ENCODE measurements around the gene MGRN1.
"Not testable (repeated sequence)": the region's sequence is repeated elsewhere in the genome, so short reads cannot be mapped to it uniquely, and the experiment has no call there.

MGRN1 gene

DNA sequence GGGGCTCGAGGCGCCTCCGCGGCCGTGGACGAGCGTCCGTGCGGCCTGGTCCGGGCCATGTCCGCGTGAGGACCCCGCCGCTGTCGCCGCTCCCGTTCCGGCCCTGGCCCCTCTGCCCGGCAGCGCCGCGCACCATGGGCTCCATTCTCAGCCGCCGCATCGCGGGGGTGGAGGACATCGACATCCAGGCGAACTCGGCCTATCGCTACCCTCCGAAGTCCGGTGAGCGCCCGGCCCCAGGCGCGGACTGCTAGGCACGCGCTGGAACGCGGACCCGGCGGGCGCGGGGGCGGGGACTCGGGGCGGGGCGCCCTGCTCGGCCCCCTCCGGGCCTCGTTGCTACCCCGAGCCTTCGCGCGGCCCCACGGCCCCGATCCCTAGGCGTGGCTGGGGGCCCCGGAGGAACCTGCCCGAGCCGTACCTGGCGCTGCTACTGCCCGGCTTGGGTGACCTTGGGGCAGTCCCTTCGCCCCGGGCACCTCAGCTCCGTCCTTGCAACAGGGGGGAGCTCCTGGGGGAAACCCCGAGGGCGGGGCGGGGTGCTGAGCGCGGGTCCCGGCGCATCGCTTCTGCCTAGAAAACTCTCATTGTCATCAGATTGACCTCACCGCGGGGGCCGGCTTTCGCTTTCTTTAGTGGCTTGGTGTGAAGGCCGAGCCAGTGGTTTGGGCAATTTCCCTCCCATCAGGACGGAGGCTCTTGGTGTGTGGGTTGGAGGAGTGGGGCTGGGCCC lies 367 bp downstream of the MGRN1 start:
- no peak for DNase-seq (ENCODE audit: low spot score)

DNA sequence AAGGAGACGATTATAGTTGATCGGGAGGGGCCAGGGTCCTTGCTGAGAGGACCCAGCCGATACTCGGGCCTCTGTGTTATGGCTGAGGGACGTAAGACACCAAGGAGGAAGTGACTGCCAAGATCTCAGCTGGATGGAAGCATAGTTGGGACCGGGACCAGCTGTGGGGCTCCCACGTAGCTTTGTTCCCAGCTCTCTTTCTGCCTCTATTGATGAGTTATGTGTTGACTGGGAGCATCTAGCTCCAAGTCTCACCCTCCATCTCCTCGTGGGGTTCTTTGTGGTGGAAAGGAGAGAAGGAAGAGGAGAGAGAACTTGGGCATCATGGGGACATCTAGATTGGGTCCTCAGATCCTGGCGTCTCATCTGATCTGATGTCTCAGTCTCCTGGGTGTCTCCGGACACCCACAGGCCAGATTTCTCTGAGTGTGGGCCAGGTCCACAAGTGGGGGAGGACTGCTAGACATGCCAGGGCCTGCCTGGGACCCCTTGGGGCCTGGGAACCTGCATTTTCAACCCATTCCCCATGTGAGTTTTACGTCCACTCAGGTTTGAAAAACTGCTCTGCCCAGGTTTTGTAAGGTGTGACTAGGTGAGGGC lies 1.0 kb downstream of the MGRN1 start:
- DNase-seq (ENCODE audit: low spot score): no peak

DNA sequence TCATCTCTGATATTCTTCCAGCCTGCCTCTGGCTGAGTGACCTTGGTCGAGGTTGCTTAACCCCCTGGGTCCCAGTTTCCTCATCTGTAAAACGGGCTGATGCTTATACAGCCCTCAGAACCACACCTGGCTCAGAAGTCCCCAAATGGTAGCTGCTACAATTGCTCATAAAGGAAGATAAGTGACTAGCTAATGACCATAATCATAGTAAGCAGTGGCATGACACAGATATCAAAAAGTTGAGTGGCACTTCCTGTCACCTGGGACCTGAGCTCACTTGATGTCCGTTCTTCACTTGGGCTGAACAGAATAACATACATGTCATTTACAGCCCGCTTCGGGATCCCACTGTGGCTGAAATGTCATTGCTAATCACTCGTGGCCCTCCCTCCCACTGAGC lies 1.8 kb downstream of the MGRN1 start:
- no peak for DNase-seq (ENCODE audit: low spot score)

DNA sequence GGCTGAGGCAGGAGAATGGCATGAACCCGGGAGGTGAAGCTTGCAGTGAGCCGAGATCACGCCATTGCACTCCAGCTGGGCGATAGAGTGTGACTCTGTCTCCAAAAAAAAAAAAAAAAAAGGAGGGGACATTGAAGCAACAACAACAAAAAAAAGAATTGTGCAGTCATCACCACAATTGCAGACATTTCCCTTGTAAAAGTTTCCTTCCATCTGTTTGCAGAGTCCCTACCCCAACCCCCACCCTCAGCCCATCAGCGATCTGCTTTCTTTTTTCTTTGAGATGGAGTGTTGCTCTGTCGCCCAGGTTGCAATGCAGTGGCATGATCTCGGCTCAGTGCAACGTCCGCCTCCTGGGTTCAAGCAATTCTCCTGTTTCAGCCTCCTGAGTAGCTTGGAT lies 3.7 kb downstream of the MGRN1 start:
- DNase-seq (ENCODE audit: low spot score): no peak

DNA sequence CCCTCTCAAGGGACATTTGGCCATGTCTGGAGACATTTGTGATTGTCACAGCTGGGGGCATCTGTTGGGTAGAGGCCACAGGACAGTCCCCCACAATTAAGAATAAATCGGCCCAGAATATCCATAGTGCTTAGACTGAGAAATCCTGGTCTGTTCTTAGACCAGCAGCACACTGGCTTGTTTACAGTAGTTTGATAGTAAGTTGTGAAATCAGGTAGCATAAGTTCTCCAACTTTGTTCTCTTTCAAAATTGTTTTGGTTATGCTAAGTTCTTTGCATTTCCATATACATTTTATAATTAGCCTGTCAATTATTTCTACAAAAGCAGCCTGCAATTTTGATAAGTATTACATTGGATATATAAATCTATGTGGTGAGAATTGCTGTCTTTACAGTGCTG lies 6.8 kb downstream of the MGRN1 start:
- no peak for DNase-seq (ENCODE audit: low spot score)

DNA sequence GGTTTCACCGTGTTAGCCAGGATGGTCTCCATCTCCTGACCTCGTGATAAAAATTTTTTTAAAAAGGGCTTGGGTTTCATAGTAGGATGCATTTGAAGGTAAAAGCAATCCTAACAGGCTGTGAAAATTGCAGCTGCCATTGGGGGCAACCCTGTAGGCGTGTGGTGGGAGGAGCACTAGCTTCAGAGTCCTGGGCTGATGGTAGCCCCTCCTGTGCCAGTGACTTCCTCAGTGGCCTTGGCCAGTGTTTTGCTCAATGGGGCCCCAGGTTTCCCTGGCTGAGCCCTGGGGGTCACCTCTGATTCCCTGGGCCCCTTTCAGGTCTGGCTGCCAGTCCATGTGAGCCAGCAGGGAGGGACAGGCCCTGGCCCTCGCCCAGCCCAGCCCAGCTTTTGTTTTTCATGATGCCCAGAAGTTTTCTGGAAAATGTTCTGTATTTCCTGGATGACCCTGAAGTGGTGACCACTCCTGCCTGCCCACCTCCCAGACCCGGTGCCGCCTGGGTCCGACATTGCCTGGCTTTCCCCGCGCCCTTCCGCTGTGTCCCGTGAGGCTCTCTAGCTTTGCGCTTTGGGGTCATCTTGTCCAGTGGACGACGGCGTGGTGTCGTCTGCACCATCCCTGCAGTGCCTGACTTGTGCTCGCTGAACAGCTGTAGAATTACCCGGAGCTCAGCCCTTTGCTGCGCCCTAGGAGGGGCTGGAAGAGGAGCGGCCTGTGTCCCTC lies 9.4 kb downstream of the MGRN1 start:
- no peak for DNase-seq (ENCODE audit: low spot score)

DNA sequence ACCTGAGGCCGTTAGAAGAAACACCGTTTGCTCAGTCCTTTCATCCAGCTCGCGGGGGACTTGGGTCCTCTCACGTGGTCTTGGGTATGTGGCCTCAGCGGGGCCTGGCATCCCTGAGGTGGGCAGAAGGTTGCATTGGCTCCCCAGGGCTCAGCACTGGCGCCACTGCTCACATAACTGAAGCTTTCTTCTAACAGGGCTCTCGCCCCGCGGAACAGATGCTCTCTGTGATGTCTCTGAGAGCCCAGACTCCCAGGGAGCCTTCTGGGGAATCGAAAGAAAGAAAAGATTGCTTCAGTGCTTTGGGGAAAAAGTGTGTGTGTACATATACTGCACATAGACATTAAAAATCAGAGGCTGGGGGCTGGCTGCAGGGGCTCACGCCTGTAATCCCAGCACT lies 10.1 kb downstream of the MGRN1 start:
- no peak for DNase-seq (ENCODE audit: low spot score)

DNA sequence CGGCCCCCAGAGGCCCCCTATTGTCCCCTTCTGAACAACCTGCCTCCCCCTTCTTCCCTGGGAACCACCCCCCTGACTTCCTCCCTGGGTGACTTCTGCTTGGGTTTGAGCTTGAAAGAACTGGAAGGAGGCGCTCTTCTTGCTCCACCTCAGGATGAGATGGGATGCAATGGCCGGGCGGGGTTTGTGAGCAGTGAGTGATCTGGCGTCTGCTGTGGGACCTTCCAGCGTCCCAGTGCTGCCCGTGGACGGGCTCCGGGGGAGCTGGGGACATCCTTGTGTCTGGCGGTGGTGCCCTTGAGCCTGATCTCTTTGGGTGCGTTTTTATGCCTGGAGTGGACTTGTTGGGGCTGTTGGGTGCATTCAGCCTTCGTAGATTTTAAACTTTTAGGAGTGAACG lies 11.6 kb downstream of the MGRN1 start:
- no peak for DNase-seq (ENCODE audit: low spot score)

DNA sequence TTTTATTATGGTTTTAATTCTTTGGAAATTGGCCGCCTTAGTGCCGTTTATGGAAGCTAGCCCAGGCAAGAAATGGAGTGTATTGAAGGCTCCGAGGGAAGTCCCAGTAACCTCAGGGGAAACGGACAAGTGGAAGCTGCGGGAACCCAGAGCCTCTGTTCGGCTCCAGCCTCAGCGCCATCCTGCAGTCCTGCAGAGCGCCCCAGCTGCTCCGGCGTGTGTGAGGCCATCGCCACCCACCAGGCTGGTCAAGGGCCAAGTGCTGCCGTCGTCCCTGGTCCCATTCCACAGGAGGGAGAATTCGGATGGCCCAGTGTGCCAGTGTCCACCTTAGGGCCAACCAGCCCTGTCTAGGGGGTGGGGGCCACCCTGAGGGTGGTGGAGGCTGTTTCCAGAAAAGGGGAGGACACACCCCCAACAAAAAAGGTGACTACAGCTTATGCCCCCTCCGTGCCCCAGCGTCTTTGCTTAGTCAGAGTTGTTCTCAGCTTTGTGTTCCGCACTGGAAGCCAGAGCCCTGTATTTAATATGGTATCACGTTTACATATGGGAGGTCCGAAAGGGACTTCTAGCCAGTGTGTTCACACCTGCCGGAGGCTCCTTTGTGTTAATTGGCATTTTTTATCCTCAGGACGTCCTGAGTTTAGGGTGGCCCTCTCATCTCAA lies 13.0 kb downstream of the MGRN1 start:
- no peak for DNase-seq (ENCODE audit: low spot score)

DNA sequence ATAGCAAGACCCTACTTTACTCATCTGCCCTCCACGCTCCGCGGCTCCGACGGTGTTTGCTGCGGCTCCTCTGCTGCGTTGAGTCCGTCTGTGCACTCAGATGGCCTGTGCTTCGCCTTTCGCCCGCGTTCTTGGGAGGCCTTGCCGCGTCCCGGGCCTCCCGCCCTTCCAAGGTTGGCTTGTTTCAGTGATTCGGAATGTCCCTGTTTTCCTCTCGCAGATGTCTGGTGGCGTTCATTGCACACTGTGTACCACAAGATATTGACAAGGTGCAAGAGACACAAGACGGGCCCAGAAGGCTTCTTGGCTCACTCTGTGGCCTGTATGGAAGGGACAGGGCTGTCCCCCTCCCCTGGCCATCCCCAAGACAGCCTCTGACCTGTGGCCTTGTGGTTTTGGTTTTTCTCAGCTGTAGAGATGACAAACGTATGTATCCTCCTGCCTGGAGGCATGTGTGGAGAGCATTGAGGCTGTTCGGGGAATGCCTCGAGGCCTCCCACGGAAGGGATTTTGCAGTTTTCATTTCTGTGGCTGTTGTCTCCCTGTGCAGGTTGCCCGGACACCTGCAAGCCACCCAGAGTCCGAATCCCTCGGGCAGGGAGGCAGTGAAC lies 15.4 kb downstream of the MGRN1 start:
- no peak for DNase-seq (ENCODE audit: low spot score)

DNA sequence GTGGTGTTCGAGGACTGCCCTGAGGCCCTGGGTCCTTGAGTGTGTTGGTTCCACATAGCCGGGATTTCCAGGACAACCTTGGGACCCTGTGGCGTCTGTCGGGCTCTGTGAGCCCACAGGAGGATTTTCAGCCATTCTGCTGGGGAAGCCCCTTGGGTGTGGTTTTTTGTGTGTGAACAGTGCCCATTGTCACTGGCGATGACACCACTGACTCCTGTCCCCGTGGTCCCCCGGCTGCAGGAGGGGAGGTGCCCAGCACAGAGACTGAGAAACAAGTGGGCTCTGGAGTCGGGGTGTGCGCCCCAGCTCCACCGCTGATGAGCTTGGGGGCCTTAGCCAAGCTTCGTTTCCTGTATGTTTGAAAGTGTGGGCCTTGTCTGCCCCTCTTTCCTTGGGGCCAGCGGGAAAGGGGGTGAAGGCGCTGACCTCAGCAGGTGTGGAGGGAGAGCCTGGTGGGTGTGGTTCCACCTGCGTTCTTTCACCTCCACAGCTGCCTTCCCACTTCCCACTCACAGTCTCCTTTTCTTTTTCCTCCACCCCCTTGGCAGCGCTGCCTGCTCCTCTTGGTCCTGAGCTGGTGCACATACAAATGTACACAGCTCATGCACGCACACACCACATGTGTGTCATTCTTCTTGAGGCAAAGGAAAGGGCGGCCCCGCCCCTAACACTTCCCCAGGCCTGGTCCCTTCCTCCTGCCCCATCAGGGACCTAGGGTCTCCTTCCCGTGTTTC lies 16.1 kb downstream of the MGRN1 start:
- DNase-seq (ENCODE audit: low spot score): no peak

DNA sequence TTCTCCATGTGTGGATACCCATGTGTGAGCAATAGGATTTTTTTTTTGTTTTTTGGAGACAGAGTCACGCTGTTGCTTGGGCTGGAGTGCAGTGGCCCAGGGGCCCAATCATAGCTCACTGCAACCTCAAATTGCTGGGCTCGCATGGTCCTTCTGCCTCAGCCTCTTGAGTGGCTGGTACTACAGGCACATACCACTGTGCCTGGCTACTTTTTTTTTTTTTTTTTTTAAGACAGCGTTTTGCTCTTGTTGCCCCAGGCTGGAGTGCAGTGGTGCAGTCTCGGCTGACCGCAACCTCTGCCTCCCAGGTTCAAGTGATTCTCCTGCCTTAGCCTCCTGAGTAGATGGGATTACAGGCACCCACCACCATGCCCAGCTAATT lies 16.7 kb downstream of the MGRN1 start:
- no peak for DNase-seq (ENCODE audit: low spot score)

DNA sequence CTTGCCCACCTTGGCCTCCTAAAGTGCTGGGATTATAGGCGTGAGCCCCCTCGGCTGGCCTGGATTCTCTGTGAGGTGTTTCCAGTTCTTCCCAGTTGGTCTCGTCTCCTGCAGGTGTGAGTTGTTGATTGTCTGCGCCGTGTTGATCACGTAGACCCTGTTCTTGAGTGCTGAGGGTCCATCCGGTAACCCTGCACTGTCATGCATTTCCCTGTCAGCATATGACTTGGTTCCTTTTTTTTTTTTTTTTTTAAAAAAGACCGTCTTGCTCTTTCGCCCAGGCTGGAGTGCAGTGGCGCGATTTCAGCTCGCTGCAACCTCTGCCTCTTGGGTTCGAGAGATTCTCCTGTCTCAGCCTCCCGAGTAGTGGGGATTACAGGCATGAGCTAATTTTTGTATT lies 17.3 kb downstream of the MGRN1 start:
- no peak for DNase-seq (ENCODE audit: low spot score)

DNA sequence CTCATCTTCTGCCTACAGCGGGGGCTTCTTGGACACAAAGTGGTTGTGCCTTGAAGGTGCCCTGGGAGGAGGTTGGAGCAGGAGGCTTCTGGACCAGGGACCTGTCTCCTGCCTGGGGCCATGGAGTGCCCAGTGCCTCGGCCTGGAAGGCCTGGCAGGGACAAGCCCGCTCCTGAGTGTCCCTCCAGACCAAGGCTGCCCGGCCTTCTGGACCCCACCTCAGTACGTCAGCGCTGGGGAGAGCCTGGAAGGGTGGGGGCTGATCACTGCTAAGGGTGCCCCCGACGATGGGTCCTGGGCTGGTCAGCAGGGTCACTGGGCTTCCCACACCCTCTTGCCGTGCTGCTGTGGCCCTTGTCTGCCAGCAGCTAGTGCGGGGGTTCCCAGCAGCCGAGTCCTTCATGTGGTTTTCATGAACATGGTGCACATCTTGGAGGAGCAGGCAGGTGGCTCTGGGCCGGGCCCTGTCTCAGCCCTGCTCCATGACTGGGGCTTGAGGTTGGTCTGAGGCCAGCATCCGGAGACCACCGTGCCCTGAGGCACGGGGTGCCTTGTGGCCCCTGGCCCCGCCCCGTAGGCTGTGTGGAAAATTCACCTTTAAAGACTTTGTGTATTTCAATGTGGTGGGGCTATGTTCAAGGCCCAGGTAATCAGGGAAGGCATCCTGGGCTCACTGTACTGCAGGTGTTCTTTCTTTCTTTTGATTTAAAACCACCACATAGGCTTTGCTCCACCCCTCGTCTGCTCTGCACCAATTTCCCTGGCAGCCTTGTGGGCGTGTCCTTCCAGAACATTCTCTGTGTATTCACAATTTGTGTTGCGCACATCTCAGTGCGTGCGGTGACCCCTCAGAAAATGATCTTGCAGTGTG lies 22.4 kb downstream of the MGRN1 start:
- no peak for DNase-seq (ENCODE audit: low spot score)

DNA sequence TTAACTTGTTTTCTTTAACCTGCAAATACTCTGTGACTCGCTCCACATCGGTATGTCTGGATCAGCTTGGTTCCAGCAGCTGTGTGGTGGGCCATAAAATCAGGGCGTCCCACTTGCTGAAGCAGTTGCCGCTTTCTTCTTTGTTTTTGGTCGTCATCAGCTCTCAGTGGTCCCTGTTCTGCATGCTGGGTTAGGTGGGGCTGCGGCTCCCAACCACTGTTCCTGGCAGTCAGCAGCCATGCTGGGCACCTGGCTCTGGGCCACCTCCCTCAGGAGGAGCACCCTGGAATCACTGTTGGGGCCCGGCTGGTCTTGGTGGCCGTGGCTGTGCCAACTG lies 23.0 kb downstream of the MGRN1 start:
- no peak for DNase-seq (ENCODE audit: low spot score)

DNA sequence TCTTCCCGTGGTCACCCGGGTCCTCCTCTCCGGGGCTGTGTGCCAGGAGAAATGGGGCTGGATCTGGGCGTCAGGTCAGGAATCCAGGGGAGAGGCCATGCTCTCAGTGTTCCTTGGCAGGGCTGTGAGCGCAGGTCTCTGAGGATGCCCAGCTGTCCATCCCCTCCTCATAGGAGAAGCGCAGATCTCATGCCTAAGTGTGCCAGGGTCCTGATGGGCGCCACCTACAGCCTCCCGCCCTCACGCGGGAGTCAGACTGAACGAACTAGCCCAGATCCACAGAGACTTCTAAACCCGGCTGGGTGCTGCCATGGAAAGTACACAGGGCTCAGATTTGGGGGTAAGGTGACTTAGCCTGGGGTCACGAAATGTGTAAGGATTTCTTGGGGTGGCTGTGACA lies 24.3 kb downstream of the MGRN1 start:
- DNase-seq (ENCODE audit: low spot score): no peak

DNA sequence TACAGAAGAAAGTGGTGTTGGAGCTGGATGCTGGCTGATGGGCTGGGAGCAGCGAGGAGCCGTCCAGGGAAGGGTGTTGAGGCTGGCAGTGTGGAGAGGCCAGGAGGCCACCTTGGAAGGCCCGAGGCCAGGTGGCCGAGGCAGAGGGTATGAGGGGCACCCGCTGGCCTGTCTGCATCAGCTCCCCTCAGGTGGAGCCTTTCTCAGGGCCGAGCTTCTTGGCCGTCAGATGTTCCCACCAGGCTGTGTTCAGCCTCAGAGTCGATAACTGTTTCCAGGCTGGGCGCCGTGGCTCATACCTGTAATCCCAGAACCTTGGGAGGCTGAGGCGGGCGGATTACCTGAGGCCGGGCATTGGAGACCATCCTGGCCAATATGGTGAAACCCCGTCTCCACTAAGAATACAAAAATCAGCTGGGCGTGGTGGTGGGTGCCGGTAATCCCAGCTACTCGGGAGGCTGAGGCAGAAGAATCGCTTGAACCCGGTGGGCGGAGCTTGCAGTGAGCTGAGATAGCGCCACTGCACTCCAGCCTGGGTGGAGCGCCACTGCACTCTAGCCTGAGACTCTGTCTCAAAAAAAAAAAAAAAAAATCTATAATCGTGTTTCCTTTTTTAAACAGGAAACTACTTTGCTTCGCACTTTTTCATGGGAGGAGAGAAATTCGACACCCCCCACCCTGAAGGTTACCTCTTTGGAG lies 25.3 kb downstream of the MGRN1 start:
- DNase-seq (ENCODE audit: low spot score): no peak

DNA sequence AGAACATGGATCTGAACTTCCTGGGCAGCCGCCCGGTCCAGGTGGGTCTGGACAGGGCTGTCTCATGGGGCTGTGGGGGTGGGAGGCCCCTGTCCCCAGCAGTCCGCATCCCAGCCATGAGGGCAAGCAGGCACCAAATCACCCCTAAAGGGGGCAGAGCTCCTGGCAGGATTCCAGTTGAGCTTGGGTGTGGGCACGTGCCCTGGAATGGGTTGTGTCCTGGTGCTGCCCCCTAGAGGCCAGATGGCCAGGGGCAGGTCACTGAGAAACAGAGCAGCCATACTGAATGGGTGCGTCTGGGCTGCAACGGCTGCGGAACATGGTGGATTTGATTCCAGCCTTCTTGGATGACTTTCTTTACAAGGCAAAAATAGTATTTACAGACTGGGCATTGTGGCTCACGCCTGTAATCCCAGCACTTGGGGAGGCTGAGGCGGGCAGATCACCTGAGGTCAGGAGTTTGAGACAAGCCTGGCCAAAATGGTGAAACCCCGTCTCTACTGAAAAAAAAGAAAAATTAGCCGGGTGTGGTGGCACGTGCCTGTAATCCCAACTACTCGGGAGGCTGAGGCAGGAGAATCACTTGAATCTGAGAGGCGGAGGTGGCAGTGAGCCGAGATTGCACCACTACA lies 25.9 kb downstream of the MGRN1 start:
- not testable (repeated sequence) for DNase-seq (ENCODE audit: low spot score)

DNA sequence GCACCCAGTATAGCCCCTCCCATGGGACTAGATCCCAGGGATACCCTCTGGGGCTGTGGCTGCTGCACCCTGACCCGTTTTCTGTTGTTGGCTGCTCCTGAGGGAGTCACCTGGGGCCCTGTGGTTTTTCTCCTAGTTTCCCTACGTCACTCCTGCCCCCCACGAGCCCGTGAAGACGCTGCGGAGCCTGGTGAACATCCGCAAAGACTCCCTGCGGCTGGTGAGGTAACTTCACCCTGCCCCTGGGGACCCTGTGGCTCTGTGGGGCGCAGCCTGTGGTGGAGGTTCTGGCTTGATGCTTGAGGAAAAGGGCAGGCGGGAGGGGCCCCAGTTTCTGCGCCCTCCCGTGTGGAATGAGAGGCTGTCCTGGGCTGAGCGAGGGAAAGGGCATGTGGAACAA lies 27.2 kb downstream of the MGRN1 start:
- DNase-seq (ENCODE audit: low spot score): no peak

DNA sequence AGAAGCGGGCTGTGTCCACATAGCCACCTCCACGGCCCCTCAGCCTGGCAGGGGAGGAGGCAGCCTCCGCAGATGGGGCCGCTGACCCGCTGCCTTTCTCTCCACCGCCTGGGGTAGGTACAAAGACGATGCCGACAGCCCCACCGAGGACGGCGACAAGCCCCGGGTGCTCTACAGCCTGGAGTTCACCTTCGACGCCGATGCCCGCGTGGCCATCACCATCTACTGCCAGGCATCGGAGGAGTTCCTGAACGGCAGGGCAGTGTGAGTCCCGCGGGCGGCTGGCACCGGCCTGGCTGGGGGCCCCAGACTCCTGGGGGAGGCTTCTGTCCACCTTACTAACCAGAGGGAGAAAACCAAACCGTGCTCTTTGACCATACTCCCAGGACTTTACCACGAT lies 27.9 kb downstream of the MGRN1 start:
- no peak for DNase-seq (ENCODE audit: low spot score)

Data from putamen (tissue), 1 donor.